OCI-LY3 (cell line): Measurements from ENCODE around the gene PTGES3L.

Experiments used
- H2AFZ ChIP-seq: fragments of 200-600, 300-600 bp; shearing (Covaris generic); 2 replicates; pipeline ENCODE4 v1.6.0; 2014; ENCODE audit warnings: antibody characterized with exemption, low read depth, low read length
- H3K27ac ChIP-seq: fragments of 200-600, 300-600 bp; sonication (generic); 2 replicates; pipeline ENCODE4 v1.5.1; 2014; ENCODE audit warnings: mild to moderate bottlenecking, low read length, moderate library complexity, mixed read lengths
- H3K27me3 ChIP-seq: fragments of 200-600, 300-600 bp; sonication (generic); 2 replicates; pipeline ENCODE4 v1.6.1; 2014; ENCODE audit warnings: low read depth, low read length, mixed read lengths
- H3K36me3 ChIP-seq: fragments of 200-600, 300-600 bp; sonication (generic); replicated peaks from 2 replicates; pipeline ENCODE3; 2014; ENCODE audit warnings: low read depth, low read length, mixed read lengths
- H3K4me1 ChIP-seq: fragments of 300-600, 200-600 bp; sonication (generic); 2 replicates; pipeline ENCODE4 v1.6.1; 2014; ENCODE audit warnings: low read length, mixed read lengths
- H3K4me2 ChIP-seq: fragments of 200-600, 300-600 bp; sonication (generic); 2 replicates; pipeline ENCODE4 v1.6.1; 2014; ENCODE audit warnings: low read length, mixed read lengths
- H3K4me3 ChIP-seq: fragments of 300-600, 200-600 bp; sonication (generic); 2 replicates; pipeline ENCODE4 v1.5.1; 2014; ENCODE audit warnings: antibody characterized with exemption, mild to moderate bottlenecking, low read length, moderate library complexity
- H3K79me2 ChIP-seq: fragments of 300-600, 200-600 bp; shearing (Covaris generic); 2 replicates; pipeline ENCODE4 v1.6.1; 2014; ENCODE audit warnings: mild to moderate bottlenecking, low read length, mixed read lengths
- H3K9ac ChIP-seq: fragments of 300-600, 200-600 bp; shearing (Covaris generic); 2 replicates; pipeline ENCODE4 v1.6.0; 2014; ENCODE audit warnings: mild to moderate bottlenecking, low read length, moderate library complexity
- H3K9me3 ChIP-seq: fragments of 200-600, 300-600 bp; shearing (Covaris generic); 2 replicates; pipeline ENCODE4 v1.6.1; 2014; ENCODE audit warnings: low read length, mixed read lengths; ENCODE audit not compliant: insufficient read depth
- H4K20me1 ChIP-seq: fragments of 200-600, 300-600 bp; sonication (generic); 2 replicates; pipeline ENCODE4 v1.6.1; 2016; ENCODE audit warnings: low read length, mixed read lengths; ENCODE audit not compliant: insufficient read depth
- CTCF ChIP-seq: fragments of 200-600, 300-600 bp; sonication (generic); IDR thresholded peaks from 2 replicates; pipeline ENCODE4 v1.5.1; 2014; ENCODE audit warnings: antibody characterized with exemption, low read length, low read depth
- EZH2phosphoT487 ChIP-seq: fragments of 200-600 bp; shearing (Covaris generic); IDR thresholded peaks from 2 replicates; pipeline ENCODE4 v1.6.1; 2018; ENCODE audit warnings: antibody characterized with exemption, mixed run types, low read depth

The PTGES3L gene

GRCh38 chr17:43019418-43019817, 39.5 kb upstream of the PTGES3L start:
- no peaks in the 10 kb centered on the region for H4K20me1 ChIP-seq
- H3K9me3 ChIP-seq = no peaks in the 10 kb centered on the region
- TF ChIP-seq EZH2phosphoT487 (no peak), CTCF (no peak)
- peaks cover 3% of the 10 kb centered on the region; the same call in 1 of the 2 replicates for H3K4me1 ChIP-seq
- no peak overlapping the region for H2AFZ ChIP-seq
- H3K4me3 ChIP-seq = no peak overlapping the region
- H3K79me2 ChIP-seq = no peaks in the 10 kb centered on the region
- no peak overlapping the region for H3K27ac ChIP-seq
- no peaks in the 10 kb centered on the region for H3K36me3 ChIP-seq
- H3K4me2 ChIP-seq = no peak overlapping the region
- no peak overlapping the region for H3K9ac ChIP-seq
- H3K27me3 ChIP-seq = no peaks in the 10 kb centered on the region

DNA sequence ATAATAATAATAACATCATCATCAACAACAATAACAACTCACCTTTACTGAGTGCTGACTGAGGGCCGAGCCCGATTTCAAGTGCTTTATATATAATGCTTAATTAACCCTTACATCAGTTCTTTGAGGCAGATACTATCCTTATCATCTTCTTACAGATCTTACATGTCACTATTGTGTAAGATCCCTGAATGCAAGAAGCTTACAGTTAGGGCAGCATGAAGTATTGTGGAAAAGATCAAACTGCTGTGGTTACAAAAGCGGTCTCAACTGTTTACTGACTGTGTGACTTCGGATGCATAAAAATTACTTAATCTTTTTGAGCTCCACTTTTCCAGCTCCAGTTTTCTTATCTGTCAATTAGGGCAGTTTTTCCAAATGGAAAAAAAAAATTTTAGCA, 39.1 kb upstream of the PTGES3L start:
- Histone ChIP-seq H3K4me3 (no peak overlapping the region), H3K27ac (no peak overlapping the region), H4K20me1 (no peaks in the 10 kb centered on the region), H3K27me3 (no peaks in the 10 kb centered on the region), H3K36me3 (no peaks in the 10 kb centered on the region), H3K9me3 (no peaks in the 10 kb centered on the region), H3K9ac (no peak overlapping the region), H3K79me2 (no peaks in the 10 kb centered on the region), H3K4me2 (no peak overlapping the region), H3K4me1 (peaks cover 3% of the 10 kb centered on the region; the same call in 1 of the 2 replicates), H2AFZ (no peak overlapping the region)
- no peak for TF ChIP-seq CTCF
- TF ChIP-seq EZH2phosphoT487 = no peak

DNA sequence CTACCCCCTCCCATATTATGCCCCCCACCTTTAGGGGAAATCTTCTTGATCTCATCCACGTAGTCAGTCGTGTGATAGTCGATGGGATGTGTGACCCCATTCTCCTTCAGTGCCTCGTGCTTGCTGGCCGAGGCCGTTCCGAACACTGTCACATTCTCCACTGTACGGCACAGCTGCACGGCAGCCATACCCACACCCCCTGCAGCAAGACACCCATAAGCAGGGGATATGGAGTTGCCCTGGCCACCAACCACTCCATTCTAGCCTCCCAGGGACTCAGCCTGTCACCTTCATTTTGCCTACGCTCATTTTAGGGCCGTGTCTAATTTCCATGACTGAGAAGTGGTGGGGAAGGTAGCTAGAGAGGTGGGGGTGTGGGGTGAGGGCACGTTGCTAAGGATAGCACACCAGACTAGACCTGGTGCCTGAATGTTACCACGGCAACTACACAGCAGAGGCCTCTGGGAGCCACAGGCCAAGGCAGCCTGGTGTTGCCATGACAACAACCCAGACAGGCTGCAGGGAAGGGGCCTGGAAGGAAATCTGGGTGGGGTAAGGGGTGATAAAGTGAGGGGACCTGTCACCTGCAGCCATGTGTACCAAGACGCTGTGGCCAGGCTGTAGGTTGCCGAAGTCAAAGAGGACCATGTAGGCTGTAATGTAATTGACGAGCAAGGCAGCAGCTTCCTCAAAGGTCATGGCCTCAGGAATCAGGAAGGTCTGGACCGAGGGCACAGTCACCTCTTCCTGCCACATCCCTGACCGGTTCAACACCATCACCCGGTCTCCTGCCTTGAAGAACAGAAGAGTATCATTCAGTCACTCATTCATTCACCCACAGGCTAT, 38.4 kb upstream of the PTGES3L start:
- Histone ChIP-seq H3K27me3 (no peaks in the 10 kb centered on the region), H3K79me2 (no peaks in the 10 kb centered on the region), H3K4me1 (peaks cover 3% of the 10 kb centered on the region; the same call in 1 of the 2 replicates), H3K9ac (no peak overlapping the region), H3K9me3 (no peaks in the 10 kb centered on the region), H2AFZ (no peak overlapping the region), H3K4me3 (no peak overlapping the region), H3K36me3 (no peaks in the 10 kb centered on the region), H3K4me2 (no peak overlapping the region), H3K27ac (no peak overlapping the region), H4K20me1 (no peaks in the 10 kb centered on the region)
- TF ChIP-seq CTCF (no peak), EZH2phosphoT487 (no peak)

DNA sequence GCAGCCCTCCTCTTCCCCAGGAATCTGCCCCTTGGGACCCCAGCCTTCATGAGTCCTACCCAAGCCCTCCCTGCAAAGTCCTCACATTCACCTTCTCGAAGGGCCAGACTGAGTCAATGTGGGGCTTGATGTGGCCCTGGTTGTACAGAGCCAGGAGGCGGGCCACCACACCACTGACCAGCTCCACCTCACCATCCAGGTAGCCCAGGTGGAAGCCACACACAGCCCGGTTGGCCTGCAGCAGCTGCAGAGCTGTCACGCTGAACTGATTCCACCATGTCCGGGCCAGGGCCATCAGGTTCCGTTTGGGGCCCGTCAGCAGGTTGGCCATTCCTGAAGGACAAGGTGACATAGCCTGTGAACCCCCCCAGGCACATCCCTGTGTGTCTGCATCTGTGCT, 36.3 kb upstream of the PTGES3L start:
- Histone ChIP-seq H3K79me2 (no peaks in the 10 kb centered on the region), H3K4me3 (no peak overlapping the region), H3K4me2 (no peak overlapping the region), H3K9me3 (no peaks in the 10 kb centered on the region), H3K27me3 (no peaks in the 10 kb centered on the region), H3K4me1 (peaks cover 2% of the 10 kb centered on the region; the same call in 1 of the 2 replicates), H3K9ac (no peak overlapping the region), H4K20me1 (no peaks in the 10 kb centered on the region), H3K36me3 (no peaks in the 10 kb centered on the region), H3K27ac (no peak overlapping the region), H2AFZ (no peak overlapping the region)
- TF ChIP-seq EZH2phosphoT487 = no peak
- no peak for TF ChIP-seq CTCF
